ENCODE measurements around the gene IRX4.

Gene IRX4

DNA sequence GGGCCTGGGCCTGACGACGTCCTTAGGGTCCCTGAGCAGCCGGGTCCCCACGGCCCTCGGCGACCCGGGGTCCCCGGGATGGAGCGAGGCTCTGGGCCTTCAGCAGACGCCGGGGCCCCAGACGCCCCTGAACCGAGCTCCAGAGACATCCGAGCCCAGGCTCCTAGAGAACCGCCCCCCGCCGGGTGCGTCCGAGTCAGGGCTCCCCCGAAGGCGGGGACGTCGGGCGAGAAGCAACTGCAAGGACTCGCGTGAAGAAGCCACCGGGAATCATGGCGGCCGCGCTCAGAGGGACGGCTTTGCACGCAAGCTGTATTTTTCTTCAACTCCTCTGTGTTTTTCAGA is 25.5 kb downstream of the IRX4 start:
- no peak overlapping the region for H3K4me3 ChIP-seq (ENCODE audit: low read length in 2 of 2)
- H3K4ac ChIP-seq (ENCODE audit: low read length): no peak overlapping the region
- no peak overlapping the region for H3K27ac ChIP-seq (replicated peaks; ENCODE audit: low read length)
- no peak overlapping the region for H4K8ac ChIP-seq (ENCODE audit: low read depth, low read length)
- H2BK12ac ChIP-seq (ENCODE audit: low read length): no peak overlapping the region
- H2AK5ac ChIP-seq (ENCODE audit: low read depth, low read length): no peak overlapping the region
- peaks cover 0 to 24% (median 13%) of the 10 kb centered on the region in 3 experiments for H3K27me3 ChIP-seq (ENCODE audit: control insufficient read depth in 3 of 3, insufficient read depth in 3 of 3, low read depth in 1 of 3, low read length in 3 of 3)
- WGBS, 2 donors (ENCODE audit: extremely low coverage in 2 of 2, insufficient read length in 2 of 2, insufficient replicate concordance in 1 of 2): no CpG with 5 or more reads among the region's 32 CpGs
- no peak overlapping the region for H3K14ac ChIP-seq (ENCODE audit: low read length)
- peak overlapping the region; percentile 89 for H3K23ac ChIP-seq (ENCODE audit: low read depth, low read length, poor library complexity)
- no peak overlapping the region for H2BK120ac ChIP-seq (ENCODE audit: low read depth, low read length)
- no peak overlapping the region for H2AFZ ChIP-seq (ENCODE audit: low read length)
- H4K91ac ChIP-seq (ENCODE audit: low read depth, low read length, poor library complexity): no peak overlapping the region
- H3K4me1 ChIP-seq (ENCODE audit: control insufficient read depth in 2 of 2, insufficient read depth in 1 of 2, low read depth in 1 of 2, low read length in 2 of 2): peaks cover 0 to 2% of the 10 kb centered on the region in 2 donors
- no peaks in the 10 kb centered on the region for H3K36me3 ChIP-seq (replicated peaks in 1 of 2; ENCODE audit: control insufficient read depth in 2 of 2, insufficient read depth in 2 of 2, low read length in 2 of 2)
- no peak for DNase-seq (ENCODE audit: low spot score)
- H3K9ac ChIP-seq (ENCODE audit: low read depth, low read length, poor library complexity): no peak overlapping the region
- no peaks in the 10 kb centered on the region for H3K9me3 ChIP-seq (replicated peaks in 1 of 2; ENCODE audit: control insufficient read depth in 2 of 2, insufficient read depth in 1 of 2, low read depth in 1 of 2, low read length in 2 of 2)
- no peak overlapping the region for H3K4me2 ChIP-seq (ENCODE audit: insufficient read depth, low read length, poor library complexity, severe bottlenecking)
- no peak overlapping the region for H3K18ac ChIP-seq (ENCODE audit: low read length)
- peaks cover 3% of the 10 kb centered on the region for H3K79me1 ChIP-seq (ENCODE audit: low read depth, low read length)
- H2BK5ac ChIP-seq (ENCODE audit: low read length): no peak overlapping the region
- no peak overlapping the region for H2BK15ac ChIP-seq (ENCODE audit: low read length)

DNA sequence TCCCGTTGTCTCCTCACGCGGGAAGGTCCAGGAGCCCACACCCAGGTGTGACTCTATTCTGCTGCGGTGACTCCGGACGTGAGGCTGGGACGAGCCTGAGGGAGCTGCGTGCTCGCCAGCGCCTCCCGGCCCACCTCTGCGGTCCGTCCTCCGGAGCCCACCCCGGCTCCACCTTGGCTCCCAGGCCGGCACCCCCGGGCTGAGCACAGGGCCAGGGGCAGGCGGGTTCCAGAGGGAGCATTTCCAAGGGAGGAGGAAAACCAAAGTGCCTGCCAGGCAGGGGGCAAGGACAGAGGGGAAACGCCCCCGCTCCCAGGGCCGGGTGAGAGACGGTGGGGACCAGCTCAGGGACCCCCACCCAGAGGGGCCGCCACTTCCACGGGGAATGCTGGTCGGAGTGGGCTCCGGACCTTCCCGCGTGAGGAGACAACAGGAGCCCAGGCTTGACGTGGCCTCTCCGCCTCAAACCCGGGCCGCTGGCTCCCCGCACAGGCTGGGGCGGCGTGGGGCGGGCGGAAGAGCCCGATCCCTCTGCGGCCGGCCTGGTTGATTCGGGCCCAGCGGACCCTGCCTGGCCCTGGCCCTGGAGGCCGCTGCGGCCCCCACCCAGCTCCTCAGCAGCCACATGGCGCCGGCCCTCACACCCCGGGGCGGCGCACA is 26.0 kb downstream of the IRX4 start:
- Histone ChIP-seq H3K4ac (ENCODE audit: low read length) (no peak overlapping the region), H2AK5ac (ENCODE audit: low read depth, low read length) (peak overlapping the region; percentile 37), H3K9ac (ENCODE audit: low read depth, low read length, poor library complexity) (no peak overlapping the region), H3K79me1 (ENCODE audit: low read depth, low read length) (peaks cover 3% of the 10 kb centered on the region), H2AFZ (ENCODE audit: low read length) (no peak overlapping the region), H3K4me1 (ENCODE audit: control insufficient read depth in 2 of 2, insufficient read depth in 1 of 2, low read depth in 1 of 2, low read length in 2 of 2) (peaks cover 3 to 5% of the 10 kb centered on the region in 2 donors), H3K23ac (ENCODE audit: low read depth, low read length, poor library complexity) (peak overlapping the region; percentile 89), H2BK5ac (ENCODE audit: low read length) (peak overlapping the region; percentile 53), H3K4me2 (ENCODE audit: insufficient read depth, low read length, poor library complexity, severe bottlenecking) (no peak overlapping the region), H2BK15ac (ENCODE audit: low read length) (peak overlapping the region; percentile 81), H2BK120ac (ENCODE audit: low read depth, low read length) (no peak overlapping the region), H3K18ac (ENCODE audit: low read length) (peak overlapping the region; percentile 83), H2BK12ac (ENCODE audit: low read length) (no peak overlapping the region), H3K4me3 (ENCODE audit: low read length in 2 of 2) (no peak overlapping the region), H3K9me3 (replicated peaks in 1 of 2; ENCODE audit: control insufficient read depth in 2 of 2, insufficient read depth in 1 of 2, low read depth in 1 of 2, low read length in 2 of 2) (no peaks in the 10 kb centered on the region), H3K36me3 (replicated peaks in 1 of 2; ENCODE audit: control insufficient read depth in 2 of 2, insufficient read depth in 2 of 2, low read length in 2 of 2) (no peaks in the 10 kb centered on the region), H3K14ac (ENCODE audit: low read length) (no peak overlapping the region), H4K8ac (ENCODE audit: low read depth, low read length) (peak overlapping the region; percentile 17), H4K91ac (ENCODE audit: low read depth, low read length, poor library complexity) (no peak overlapping the region), H3K27me3 (ENCODE audit: control insufficient read depth in 3 of 3, insufficient read depth in 3 of 3, low read depth in 1 of 3, low read length in 3 of 3) (peaks cover under 1 to 28% (median 8%) of the 10 kb centered on the region in 3 experiments), H3K27ac (replicated peaks; ENCODE audit: low read length) (no peak overlapping the region)
- no CpG with 5 or more reads among the region's 49 CpGs for WGBS, 2 donors (ENCODE audit: extremely low coverage in 2 of 2, insufficient read length in 2 of 2, insufficient replicate concordance in 1 of 2)
- DNase-seq (ENCODE audit: low spot score): no peak

DNA sequence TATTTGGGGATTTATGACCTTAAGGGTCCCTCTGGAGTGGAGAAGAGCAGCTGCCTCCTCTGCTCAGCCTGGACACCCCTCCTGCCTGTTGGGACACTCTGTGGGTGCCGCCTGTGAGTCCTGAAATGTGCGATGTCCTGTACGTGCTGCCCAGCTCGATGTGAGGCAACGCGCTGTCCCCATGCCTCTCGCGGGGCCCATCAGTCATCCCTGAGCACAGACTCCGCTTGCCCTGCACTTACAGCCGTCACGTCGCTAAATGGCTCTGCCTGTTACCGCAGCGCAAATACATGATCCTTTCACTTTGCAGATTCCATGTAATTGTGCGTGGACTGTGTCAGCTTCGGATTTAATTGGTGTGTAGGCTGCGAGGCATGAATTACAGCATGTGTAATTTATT is 27.1 kb downstream of the IRX4 start:
- H3K14ac ChIP-seq (ENCODE audit: low read length): peak overlapping the region; percentile 25
- H2AK5ac ChIP-seq (ENCODE audit: low read depth, low read length): no peak overlapping the region
- H3K27me3 ChIP-seq (ENCODE audit: control insufficient read depth in 3 of 3, insufficient read depth in 3 of 3, low read depth in 1 of 3, low read length in 3 of 3): peaks cover 5 to 39% (median 5%) of the 10 kb centered on the region in 3 experiments
- peak overlapping the region; percentile 83 for H3K18ac ChIP-seq (ENCODE audit: low read length)
- no peak overlapping the region for H4K8ac ChIP-seq (ENCODE audit: low read depth, low read length)
- peaks cover 3% of the 10 kb centered on the region for H3K79me1 ChIP-seq (ENCODE audit: low read depth, low read length)
- no peaks in the 10 kb centered on the region for H3K36me3 ChIP-seq (replicated peaks in 1 of 2; ENCODE audit: control insufficient read depth in 2 of 2, insufficient read depth in 2 of 2, low read length in 2 of 2)
- H3K4me3 ChIP-seq (ENCODE audit: low read length in 2 of 2): no peak overlapping the region
- no peak overlapping the region for H2BK120ac ChIP-seq (ENCODE audit: low read depth, low read length)
- H2BK12ac ChIP-seq (ENCODE audit: low read length): no peak overlapping the region
- no peak overlapping the region for H3K9ac ChIP-seq (ENCODE audit: low read depth, low read length, poor library complexity)
- H3K4me2 ChIP-seq (ENCODE audit: insufficient read depth, low read length, poor library complexity, severe bottlenecking): no peak overlapping the region
- no peak for DNase-seq (ENCODE audit: low spot score)
- no peak overlapping the region for H2BK15ac ChIP-seq (ENCODE audit: low read length)
- H3K4ac ChIP-seq (ENCODE audit: low read length): no peak overlapping the region
- no peak overlapping the region for H3K27ac ChIP-seq (replicated peaks; ENCODE audit: low read length)
- peaks cover 13 to 15% of the 10 kb centered on the region in 2 donors for H3K4me1 ChIP-seq (ENCODE audit: control insufficient read depth in 2 of 2, insufficient read depth in 1 of 2, low read depth in 1 of 2, low read length in 2 of 2)
- no peak overlapping the region for H2AFZ ChIP-seq (ENCODE audit: low read length)
- no CpG with 5 or more reads among the region's 17 CpGs for WGBS, 2 donors (ENCODE audit: extremely low coverage in 2 of 2, insufficient read length in 2 of 2, insufficient replicate concordance in 1 of 2)
- H4K91ac ChIP-seq (ENCODE audit: low read depth, low read length, poor library complexity): no peak overlapping the region
- H2BK5ac ChIP-seq (ENCODE audit: low read length): peak overlapping the region; percentile 75
- no peaks in the 10 kb centered on the region for H3K9me3 ChIP-seq (replicated peaks in 1 of 2; ENCODE audit: control insufficient read depth in 2 of 2, insufficient read depth in 1 of 2, low read depth in 1 of 2, low read length in 2 of 2)
- H3K23ac ChIP-seq (ENCODE audit: low read depth, low read length, poor library complexity): no peak overlapping the region

DNA sequence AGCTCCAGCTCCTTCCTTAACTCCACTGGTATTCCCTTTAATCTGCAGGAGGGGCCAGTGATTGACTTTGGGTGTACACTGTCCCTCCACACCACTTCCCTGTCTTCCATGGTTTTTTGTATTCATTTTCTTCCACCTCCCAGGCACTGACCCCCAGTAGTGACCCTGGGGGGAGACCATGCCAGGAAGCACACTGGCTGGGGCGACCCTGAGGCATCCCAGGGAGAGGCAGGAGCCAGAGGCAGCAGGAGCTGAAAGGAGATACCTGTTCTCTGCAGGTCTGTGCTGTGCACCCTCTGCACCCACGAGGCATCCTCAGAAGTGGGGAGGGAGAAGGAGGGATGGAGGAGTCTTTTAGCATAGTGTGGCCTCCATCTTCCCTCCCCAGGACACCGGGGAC is 27.6 kb downstream of the IRX4 start:
- H3K4me1 ChIP-seq (ENCODE audit: control insufficient read depth in 2 of 2, insufficient read depth in 1 of 2, low read depth in 1 of 2, low read length in 2 of 2): peaks cover 18 to 19% of the 10 kb centered on the region in 2 donors
- H2AK5ac ChIP-seq (ENCODE audit: low read depth, low read length): peak overlapping the region; percentile 74
- H3K23ac ChIP-seq (ENCODE audit: low read depth, low read length, poor library complexity): no peak overlapping the region
- peaks cover 3% of the 10 kb centered on the region for H3K79me1 ChIP-seq (ENCODE audit: low read depth, low read length)
- no peak overlapping the region for H3K27ac ChIP-seq (replicated peaks; ENCODE audit: low read length)
- peak overlapping the region; percentile 83 for H3K18ac ChIP-seq (ENCODE audit: low read length)
- H4K8ac ChIP-seq (ENCODE audit: low read depth, low read length): no peak overlapping the region
- H2BK12ac ChIP-seq (ENCODE audit: low read length): no peak overlapping the region
- H2BK5ac ChIP-seq (ENCODE audit: low read length): peak overlapping the region; percentile 75
- H2BK15ac ChIP-seq (ENCODE audit: low read length): no peak overlapping the region
- H3K4me3 ChIP-seq (ENCODE audit: low read length in 2 of 2): no peak overlapping the region
- peaks cover 5 to 44% (median 7%) of the 10 kb centered on the region in 3 experiments for H3K27me3 ChIP-seq (ENCODE audit: control insufficient read depth in 3 of 3, insufficient read depth in 3 of 3, low read depth in 1 of 3, low read length in 3 of 3)
- H2BK120ac ChIP-seq (ENCODE audit: low read depth, low read length): no peak overlapping the region
- no peak overlapping the region for H3K9ac ChIP-seq (ENCODE audit: low read depth, low read length, poor library complexity)
- H3K14ac ChIP-seq (ENCODE audit: low read length): peak overlapping the region; percentile 56
- H3K36me3 ChIP-seq (replicated peaks in 1 of 2; ENCODE audit: control insufficient read depth in 2 of 2, insufficient read depth in 2 of 2, low read length in 2 of 2): no peaks in the 10 kb centered on the region
- no peak overlapping the region for H2AFZ ChIP-seq (ENCODE audit: low read length)
- DNase-seq (ENCODE audit: low spot score): no peak
- H3K9me3 ChIP-seq (replicated peaks in 1 of 2; ENCODE audit: control insufficient read depth in 2 of 2, insufficient read depth in 1 of 2, low read depth in 1 of 2, low read length in 2 of 2): no peaks in the 10 kb centered on the region
- no peak overlapping the region for H4K91ac ChIP-seq (ENCODE audit: low read depth, low read length, poor library complexity)
- no peak overlapping the region for H3K4me2 ChIP-seq (ENCODE audit: insufficient read depth, low read length, poor library complexity, severe bottlenecking)
- WGBS, 2 donors (ENCODE audit: extremely low coverage in 2 of 2, insufficient read length in 2 of 2, insufficient replicate concordance in 1 of 2): no CpG with 5 or more reads among the region's 3 CpGs
- H3K4ac ChIP-seq (ENCODE audit: low read length): no peak overlapping the region

Data from neuronal stem cell (in vitro differentiated cells).